ENCODE data around the gene SCML1.

The SCML1 gene

DNA sequence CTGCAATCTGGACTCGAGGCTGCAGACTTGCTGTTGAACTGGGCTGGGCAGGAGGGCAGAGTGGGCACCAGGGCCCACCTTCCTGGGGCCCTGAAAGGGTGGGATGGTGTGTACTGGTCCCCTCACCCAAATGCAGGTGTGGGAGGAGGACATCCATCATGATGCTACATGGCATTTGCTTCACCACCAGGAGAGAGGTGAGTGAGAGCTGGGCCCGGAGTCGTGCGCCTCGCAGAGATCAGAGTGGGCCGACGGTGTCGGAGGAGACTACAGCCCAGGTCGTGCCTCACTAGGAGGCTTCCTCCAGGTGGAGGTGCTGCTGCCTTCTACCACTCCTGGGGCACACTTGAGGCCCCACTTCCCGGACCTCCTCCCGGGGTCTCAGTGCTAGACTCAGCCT, 50.3 kb downstream of the SCML1 start:
- Histone ChIP-seq H3K27me3 (replicated peaks) (no peaks in the 10 kb centered on the region), H3K36me3 (replicated peaks) (no peaks in the 10 kb centered on the region), H3K4me3 (ENCODE audit: low read depth, low read length) (no peak overlapping the region), H3K27ac (no peak overlapping the region)
- TF ChIP-seq, protein P1, sequence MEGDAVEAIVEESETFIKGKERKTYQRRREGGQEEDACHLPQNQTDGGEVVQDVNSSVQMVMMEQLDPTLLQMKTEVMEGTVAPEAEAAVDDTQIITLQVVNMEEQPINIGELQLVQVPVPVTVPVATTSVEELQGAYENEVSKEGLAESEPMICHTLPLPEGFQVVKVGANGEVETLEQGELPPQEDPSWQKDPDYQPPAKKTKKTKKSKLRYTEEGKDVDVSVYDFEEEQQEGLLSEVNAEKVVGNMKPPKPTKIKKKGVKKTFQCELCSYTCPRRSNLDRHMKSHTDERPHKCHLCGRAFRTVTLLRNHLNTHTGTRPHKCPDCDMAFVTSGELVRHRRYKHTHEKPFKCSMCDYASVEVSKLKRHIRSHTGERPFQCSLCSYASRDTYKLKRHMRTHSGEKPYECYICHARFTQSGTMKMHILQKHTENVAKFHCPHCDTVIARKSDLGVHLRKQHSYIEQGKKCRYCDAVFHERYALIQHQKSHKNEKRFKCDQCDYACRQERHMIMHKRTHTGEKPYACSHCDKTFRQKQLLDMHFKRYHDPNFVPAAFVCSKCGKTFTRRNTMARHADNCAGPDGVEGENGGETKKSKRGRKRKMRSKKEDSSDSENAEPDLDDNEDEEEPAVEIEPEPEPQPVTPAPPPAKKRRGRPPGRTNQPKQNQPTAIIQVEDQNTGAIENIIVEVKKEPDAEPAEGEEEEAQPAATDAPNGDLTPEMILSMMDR (IDR thresholded peaks at IDR 0.05; ENCODE audit: low read depth, low read length, missing control alignments), result no peak
- in situ Hi-C loops (cut with HindIII; ENCODE audit: low pct_ligation_motif_present, low sequenced_read_pairs), result no loop called here
- no peak for DNase-seq

GRCh38 chrX:17788439-17788838, 51.1 kb downstream of the SCML1 start:
- TF ChIP-seq, protein P1 (IDR thresholded peaks at IDR 0.05; ENCODE audit: low read depth, low read length, missing control alignments), result peak; percentile 85
- peak; percentile 1 for DNase-seq
- Histone ChIP-seq H3K27me3 (replicated peaks) (no peaks in the 10 kb centered on the region), H3K27ac (no peak overlapping the region), H3K36me3 (replicated peaks) (no peaks in the 10 kb centered on the region), H3K4me3 (ENCODE audit: low read depth, low read length) (no peak overlapping the region)
- in situ Hi-C loops (cut with HindIII; ENCODE audit: low pct_ligation_motif_present, low sequenced_read_pairs), result no loop called here

DNA sequence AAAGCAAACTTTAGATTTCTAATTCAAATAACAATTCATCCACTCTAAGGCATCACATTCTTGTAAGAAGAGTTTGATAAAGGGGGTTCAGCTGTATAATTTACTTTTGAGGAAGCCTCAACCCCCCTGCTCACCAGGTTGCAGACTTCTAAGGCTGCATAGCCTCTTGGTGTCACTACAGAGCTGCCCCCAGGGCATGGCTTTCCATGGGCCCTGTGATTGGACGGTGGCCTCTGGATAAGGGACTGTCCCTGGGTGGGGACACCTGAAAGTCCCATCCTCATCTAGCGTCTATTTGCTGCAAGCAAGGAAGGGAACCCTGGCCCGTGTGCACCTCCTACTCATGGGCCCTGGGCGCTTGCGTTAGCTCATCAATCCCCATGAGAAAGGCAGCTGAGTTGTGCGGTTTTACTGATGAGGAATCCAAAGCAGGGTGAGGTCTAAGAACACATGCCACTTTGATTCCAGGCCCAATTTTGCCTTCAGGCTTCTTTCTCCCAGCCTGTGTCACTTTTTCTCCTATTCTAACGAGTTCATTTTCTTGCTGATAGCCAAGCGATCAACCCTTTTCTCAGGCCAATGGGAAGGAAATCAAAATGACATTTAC, 51.8 kb downstream of the SCML1 start:
- TF ChIP-seq, protein P1 (IDR thresholded peaks at IDR 0.05; ENCODE audit: low read depth, low read length, missing control alignments), result no peak
- H3K4me3 ChIP-seq (ENCODE audit: low read depth, low read length), result no peak overlapping the region
- no peaks in the 10 kb centered on the region for H3K27me3 ChIP-seq (replicated peaks)
- no peak overlapping the region for H3K27ac ChIP-seq
- DNase-seq, result no peak
- in situ Hi-C loops (cut with HindIII; ENCODE audit: low pct_ligation_motif_present, low sequenced_read_pairs), result no loop called here
- H3K36me3 ChIP-seq (replicated peaks), result no peaks in the 10 kb centered on the region

DNA sequence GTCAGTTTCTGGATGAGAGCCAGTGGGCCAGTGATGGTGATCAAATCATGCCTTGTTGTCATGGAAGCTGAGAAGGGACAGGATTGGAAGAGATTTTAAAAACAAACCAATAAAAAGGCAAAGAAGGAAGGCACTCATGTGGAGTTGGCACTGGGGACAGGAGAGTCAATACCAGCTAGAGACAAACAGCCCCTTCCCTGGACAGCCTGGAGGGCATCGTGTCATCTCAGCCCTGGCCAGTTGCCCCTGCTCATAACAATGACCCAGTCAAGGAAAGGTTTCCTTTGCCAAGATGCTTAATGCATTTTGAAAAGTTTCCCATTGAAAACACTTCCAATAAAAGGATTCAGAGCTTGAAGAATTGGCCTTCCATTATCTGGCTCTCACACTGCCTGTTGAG, 55.5 kb downstream of the SCML1 start:
- no peak overlapping the region for H3K4me3 ChIP-seq (ENCODE audit: low read depth, low read length)
- H3K27ac ChIP-seq, result no peak overlapping the region
- no peaks in the 10 kb centered on the region for H3K27me3 ChIP-seq (replicated peaks)
- TF ChIP-seq, protein P1 (IDR thresholded peaks at IDR 0.05; ENCODE audit: low read depth, low read length, missing control alignments), result no peak
- in situ Hi-C loops (cut with HindIII; ENCODE audit: low pct_ligation_motif_present, low sequenced_read_pairs), result no loop called here
- H3K36me3 ChIP-seq (replicated peaks), result no peaks in the 10 kb centered on the region
- no peak for DNase-seq

DNA sequence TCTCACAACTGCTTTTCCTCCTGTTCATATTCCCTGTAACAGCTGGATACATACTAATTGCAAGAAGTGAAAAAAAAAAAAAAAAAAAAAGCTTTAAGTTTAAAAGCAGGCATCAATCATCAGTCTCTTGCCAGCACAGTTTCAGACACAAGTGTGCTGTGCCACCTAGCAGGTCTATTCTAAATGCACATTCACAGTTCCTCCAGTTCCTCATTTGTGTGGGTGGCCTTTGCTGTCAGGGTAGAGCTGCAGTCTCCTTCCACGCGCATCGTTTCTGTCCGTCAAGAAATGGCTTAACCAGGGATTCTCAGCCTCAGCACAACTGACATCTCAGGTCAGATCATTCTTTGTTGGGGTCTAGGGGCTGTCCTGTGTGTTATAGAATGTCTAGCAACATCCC, 61.6 kb downstream of the SCML1 start:
- H3K36me3 ChIP-seq (replicated peaks), result no peaks in the 10 kb centered on the region
- H3K27me3 ChIP-seq (replicated peaks), result no peaks in the 10 kb centered on the region
- no peak for DNase-seq
- H3K4me3 ChIP-seq (ENCODE audit: low read depth, low read length), result no peak overlapping the region
- in situ Hi-C loops (cut with HindIII; ENCODE audit: low pct_ligation_motif_present, low sequenced_read_pairs), result no loop called here
- H3K27ac ChIP-seq, result no peak overlapping the region
- TF ChIP-seq, protein P1 (IDR thresholded peaks at IDR 0.05; ENCODE audit: low read depth, low read length, missing control alignments), result no peak

GRCh38 chrX:17801431-17801830, 64.1 kb downstream of the SCML1 start:
- Histone ChIP-seq H3K27ac (no peak overlapping the region), H3K4me3 (ENCODE audit: low read depth, low read length) (no peak overlapping the region), H3K27me3 (replicated peaks) (no peaks in the 10 kb centered on the region), H3K36me3 (replicated peaks) (no peaks in the 10 kb centered on the region)
- in situ Hi-C loops (cut with HindIII; ENCODE audit: low pct_ligation_motif_present, low sequenced_read_pairs), result no loop called here
- no peak for DNase-seq
- TF ChIP-seq, protein P1 (IDR thresholded peaks at IDR 0.05; ENCODE audit: low read depth, low read length, missing control alignments), result no peak

Measured in brain microvascular endothelial cell (primary cell).